Activated CD8-positive, alpha-beta T cell treated with anti-CD3 and anti-CD28 coated beads, Interleukin-2, amount 10 ng/mL, durations not matched to agents 7 days and 5 days (primary cell): ENCODE measurements around the gene CSRNP3. TPM values are rescaled to one million over a fixed set of nuclear protein-coding genes. Genes with fewer than 3 reads are reported as not detected.

Experiments
- ATAC-seq: fragments of 150-1000 bp; cut with Tn5 transposase; one replicate; pipeline ENCODE4 v1.10.0; 2021; ENCODE audit warnings: moderate library complexity
- CTCF ChIA-PET: fragments of 350-600 bp; sonication (Branson Sonifier 250); formaldehyde crosslinking; loops from one replicate; lab custom pipeline; 2021; ENCODE audit warnings: antibody characterized with exemption; lab: Charles Lee
- POLR2A ChIA-PET: fragments of 350-600 bp; sonication (Branson Sonifier 250); formaldehyde crosslinking; loops from one replicate; lab custom pipeline; 2021; ENCODE audit warnings: antibody characterized with exemption; lab: Charles Lee
- DNase-seq: peaks from one replicate; pipeline ENCODE4 v3.0.0-alpha.2; 2020
- H3K27ac Mint-ChIP-seq: one replicate; pipeline ENCODE4 v1.8.0; 2021; ENCODE audit warnings: mild to moderate bottlenecking, mixed read lengths
- H3K27me3 Mint-ChIP-seq: one replicate; pipeline ENCODE4 v1.8.0; 2021; ENCODE audit warnings: low read depth, mixed read lengths
- H3K36me3 Mint-ChIP-seq: one replicate; pipeline ENCODE4 v1.8.0; 2021; ENCODE audit warnings: low read depth, mixed read lengths
- H3K4me1 Mint-ChIP-seq: one replicate; pipeline ENCODE4 v1.8.0; 2021; ENCODE audit warnings: low read depth, mixed read lengths
- H3K4me3 Mint-ChIP-seq: one replicate; pipeline ENCODE4 v1.8.0; 2021; ENCODE audit warnings: mild to moderate bottlenecking, mixed read lengths
- H3K9me3 Mint-ChIP-seq: one replicate; pipeline ENCODE4 v1.8.0; 2022; ENCODE audit warnings: mixed read lengths; ENCODE audit not compliant: insufficient read depth
- total RNA-seq, 2 experiments: library from RNA; stranded (reverse); gene quantifications; one replicate each; pipeline ENCODE4 v1.2.3, GENCODE V29; 2021

CSRNP3 gene
- total RNA-seq, 2 experiments from 2014 or later = not detected

- DNase-seq (no peak), ATAC-seq (no peak)
- Mint-ChIP-seq H3K36me3 (no peaks in the 10 kb centered on the region), H3K4me3 (no peak overlapping the region), H3K27me3 (no peaks in the 10 kb centered on the region), H3K9me3 (no peaks in the 10 kb centered on the region), H3K27ac (no peak overlapping the region), H3K4me1 (no peaks in the 10 kb centered on the region)
- ChIA-PET CTCF (no interaction called here), POLR2A (no interaction called here)
These were observed 91.0 kb downstream of the CSRNP3 start for GRCh38 chr2:165560377-165560988.

GRCh38 chr2:165561516-165561915 lies 92.0 kb downstream of the CSRNP3 start:
- Mint-ChIP-seq H3K27ac (no peak overlapping the region), H3K9me3 (no peaks in the 10 kb centered on the region), H3K27me3 (no peaks in the 10 kb centered on the region), H3K4me1 (no peaks in the 10 kb centered on the region), H3K4me3 (no peak overlapping the region), H3K36me3 (no peaks in the 10 kb centered on the region)
- ChIA-PET POLR2A (interaction anchor here (0.7 kb wide), 1 partner anchor 647 kb away, joined by 3 read pairs; no protein-coding TSS in a partner anchor), CTCF (no interaction called here)
- no peak for DNase-seq
- ATAC-seq = no peak

GRCh38 chr2:165562233-165562632 lies 92.7 kb downstream of the CSRNP3 start:
- DNase-seq (no peak), ATAC-seq (no peak)
- Mint-ChIP-seq H3K4me1 (no peaks in the 10 kb centered on the region), H3K9me3 (no peaks in the 10 kb centered on the region), H3K27me3 (no peaks in the 10 kb centered on the region), H3K36me3 (no peaks in the 10 kb centered on the region), H3K27ac (no peak overlapping the region), H3K4me3 (no peak overlapping the region)
- ChIA-PET CTCF (no interaction called here), POLR2A (interaction anchor here (0.7 kb wide), 1 partner anchor 646 kb away, joined by 3 read pairs; no protein-coding TSS in a partner anchor)

- H3K27me3 Mint-ChIP-seq = no peaks in the 10 kb centered on the region
- no peaks in the 10 kb centered on the region for H3K4me1 Mint-ChIP-seq
- DNase-seq = no peak
- H3K36me3 Mint-ChIP-seq = no peaks in the 10 kb centered on the region
- ATAC-seq = no peak
- no peaks in the 10 kb centered on the region for H3K9me3 Mint-ChIP-seq
- H3K27ac Mint-ChIP-seq = no peak overlapping the region
- H3K4me3 Mint-ChIP-seq = no peak overlapping the region
- CTCF ChIA-PET = interaction anchor here (0.8 to 1.4 kb wide), 2 partner anchors 128 to 147 kb away, joined by 3 to 4 read pairs; no protein-coding TSS in a partner anchor
- POLR2A ChIA-PET = no interaction called here
These were observed 94.1 kb downstream of the CSRNP3 start for GRCh38 chr2:165563468-165564225.

- no peak for DNase-seq
These were observed 96.5 kb downstream of the CSRNP3 start for GRCh38 chr2:165566008-165566407.

GRCh38 chr2:165567273-165567672 lies 97.8 kb downstream of the CSRNP3 start:
- DNase-seq (no peak), ATAC-seq (no peak)
- ChIA-PET CTCF (no interaction called here), POLR2A (no interaction called here)
- H3K9me3 Mint-ChIP-seq = no peaks in the 10 kb centered on the region
- no peaks in the 10 kb centered on the region for H3K4me1 Mint-ChIP-seq
- H3K27me3 Mint-ChIP-seq = peaks cover 2% of the 10 kb centered on the region
- no peak overlapping the region for H3K27ac Mint-ChIP-seq
- no peaks in the 10 kb centered on the region for H3K36me3 Mint-ChIP-seq
- no peak overlapping the region for H3K4me3 Mint-ChIP-seq

More at GRCh38 chr2:165566008-165566407, 96.5 kb downstream of the CSRNP3 start:
- ATAC-seq = no peak
- no peak overlapping the region for H3K4me3 Mint-ChIP-seq
- no peaks in the 10 kb centered on the region for H3K4me1 Mint-ChIP-seq
- H3K27me3 Mint-ChIP-seq = no peaks in the 10 kb centered on the region
- CTCF ChIA-PET = no interaction called here
- no peak overlapping the region for H3K27ac Mint-ChIP-seq
- H3K36me3 Mint-ChIP-seq = no peaks in the 10 kb centered on the region
- no peaks in the 10 kb centered on the region for H3K9me3 Mint-ChIP-seq
- POLR2A ChIA-PET = no interaction called here

- H3K9me3 Mint-ChIP-seq = no peaks in the 10 kb centered on the region
- H3K4me1 Mint-ChIP-seq = no peaks in the 10 kb centered on the region
- no peak for ATAC-seq
- ChIA-PET CTCF (no interaction called here), POLR2A (no interaction called here)
- no peaks in the 10 kb centered on the region for H3K36me3 Mint-ChIP-seq
- no peak overlapping the region for H3K27ac Mint-ChIP-seq
- no peak for DNase-seq
- no peak overlapping the region for H3K4me3 Mint-ChIP-seq
- H3K27me3 Mint-ChIP-seq = peaks cover 3% of the 10 kb centered on the region
These were observed 98.9 kb downstream of the CSRNP3 start for GRCh38 chr2:165568361-165568760.

GRCh38 chr2:165571477-165571876 lies 102.0 kb downstream of the CSRNP3 start:
- no peak overlapping the region for H3K4me3 Mint-ChIP-seq
- H3K27ac Mint-ChIP-seq = no peak overlapping the region
- ATAC-seq (no peak), DNase-seq (no peak)
- peaks cover 3% of the 10 kb centered on the region for H3K27me3 Mint-ChIP-seq
- no peaks in the 10 kb centered on the region for H3K9me3 Mint-ChIP-seq
- H3K36me3 Mint-ChIP-seq = no peaks in the 10 kb centered on the region
- ChIA-PET CTCF (no interaction called here), POLR2A (no interaction called here)
- no peaks in the 10 kb centered on the region for H3K4me1 Mint-ChIP-seq

- peaks cover 3% of the 10 kb centered on the region for H3K27me3 Mint-ChIP-seq
- no peak overlapping the region for H3K4me3 Mint-ChIP-seq
- ATAC-seq (no peak), DNase-seq (no peak)
- H3K27ac Mint-ChIP-seq = no peak overlapping the region
- H3K9me3 Mint-ChIP-seq = no peaks in the 10 kb centered on the region
- POLR2A ChIA-PET = no interaction called here
- no peaks in the 10 kb centered on the region for H3K36me3 Mint-ChIP-seq
- CTCF ChIA-PET = no interaction called here
- H3K4me1 Mint-ChIP-seq = no peaks in the 10 kb centered on the region
These were observed 102.7 kb downstream of the CSRNP3 start for GRCh38 chr2:165572151-165572550.

GRCh38 chr2:165573534-165574461 lies 104.3 kb downstream of the CSRNP3 start:
- ChIA-PET POLR2A (no interaction called here), CTCF (no interaction called here)
- DNase-seq = no peak
- no peak for ATAC-seq
- H3K36me3 Mint-ChIP-seq = no peaks in the 10 kb centered on the region
- H3K4me3 Mint-ChIP-seq = no peak overlapping the region
- no peaks in the 10 kb centered on the region for H3K9me3 Mint-ChIP-seq
- no peaks in the 10 kb centered on the region for H3K4me1 Mint-ChIP-seq
- no peak overlapping the region for H3K27ac Mint-ChIP-seq
- H3K27me3 Mint-ChIP-seq = peaks cover 3% of the 10 kb centered on the region

GRCh38 chr2:165575044-165575615 lies 105.6 kb downstream of the CSRNP3 start:
- DNase-seq (no peak), ATAC-seq (no peak)
- Mint-ChIP-seq H3K4me1 (no peaks in the 10 kb centered on the region), H3K9me3 (no peaks in the 10 kb centered on the region), H3K27ac (no peak overlapping the region), H3K27me3 (peaks cover 3% of the 10 kb centered on the region), H3K36me3 (no peaks in the 10 kb centered on the region), H3K4me3 (no peak overlapping the region)
- ChIA-PET CTCF (no interaction called here), POLR2A (no interaction called here)
